GM12878 (cell line): ENCODE measurements around the gene MEI1.

Source experiments
- CEBPB ChIP-seq, 2 experiments: fragments of 150-350 bp in 1 of 2; IDR thresholded peaks; 2 replicates each; pipeline ENCODE4 v1.6.1; 2012 to 2014; ENCODE audit warnings: low read depth in 2 of 2, low read length in 2 of 2, borderline replicate concordance in 1 of 2, inconsistent platforms in 1 of 2
- MTA2 ChIP-seq: fragments of 450-650 bp; IDR thresholded peaks from 2 replicates; pipeline ENCODE4 v1.6.1; 2016; ENCODE audit warnings: low read depth, mild to moderate bottlenecking, moderate library complexity
- USF2 ChIP-seq: IDR thresholded peaks from 2 replicates; pipeline ENCODE4 v1.6.1; 2011; ENCODE audit warnings: low read depth, low read length, improper control_type of control experiment, borderline replicate concordance

- no peak for TF ChIP-seq USF2
- no peak for TF ChIP-seq MTA2
- no peak for TF ChIP-seq CEBPB (IDR thresholded peaks at IDR 0.05; ENCODE audit: borderline replicate concordance in 1 of 2, low read depth in 2 of 2, low read length in 2 of 2)
Observed at GRCh38 chr22:41822317-41823057, 123.2 kb downstream of the MEI1 start.
